Upper lobe of left lung (tissue), 6 donors: ENCODE results near the gene EEF1AKMT3. TPM values are rescaled to one million over a fixed set of nuclear protein-coding genes. Genes with fewer than 3 reads are reported as not detected.

Experiments
- ATAC-seq, 2 donors: fragments of 200-7000 bp; cut with Tn5 transposase; one replicate each; pipeline ENCODE4 v1.9.1; 2022; ENCODE audit warnings: mild to moderate bottlenecking in 2 of 2, moderate library complexity in 2 of 2; ENCODE audit not compliant: low FRiP score in 2 of 2
- DNase-seq, 2 donors: peaks; one replicate each; pipeline ENCODE4 v3.0.0-alpha.2; 2019 to 2020
- H3K27ac ChIP-seq, 4 donors: fragments of 200-600 bp; sonication (generic); one replicate each; pipeline ENCODE4 v1.5.1; 2016 to 2019
- H3K27me3 ChIP-seq, 4 donors: fragments of 200-600 bp; sonication (generic); one replicate each; pipeline ENCODE4 v1.5.1; 2017 to 2019
- H3K36me3 ChIP-seq, 4 donors: fragments of 200-600 bp; sonication (generic); one replicate each; pipeline ENCODE4 v1.5.1; 2016 to 2019
- H3K4me1 ChIP-seq, 4 donors: fragments of 200-600 bp; sonication (generic); one replicate each; pipeline ENCODE4 v1.5.1; 2018 to 2019
- H3K4me3 ChIP-seq, 4 donors: fragments of 200-600 bp; sonication (generic); one replicate each; pipeline ENCODE4 v1.5.1; 2017 to 2019; ENCODE audit warnings: mild to moderate bottlenecking in 2 of 4, moderate library complexity in 1 of 4
- H3K9me3 ChIP-seq, 4 donors: fragments of 200-600 bp; sonication (generic); one replicate each; pipeline ENCODE4 v1.5.1; 2018 to 2019
- CTCF ChIP-seq, 6 experiments: fragments of 450-650 bp in 4 of 6; fragments of 200-600 bp in 2 of 6; sonication (generic) in 2 of 6; IDR thresholded peaks; one replicate each; pipeline ENCODE4 v1.5.1; 2016 to 2019; ENCODE audit warnings: antibody characterized with exemption in 6 of 6
- EP300 ChIP-seq, 4 donors: sonication (generic); formaldehyde crosslinking; IDR thresholded peaks; one replicate each; pipeline ENCODE4 v1.5.1; 2017; ENCODE audit warnings: antibody characterized with exemption in 4 of 4, control low read depth in 2 of 4
- POLR2A ChIP-seq, 4 donors: fragments of 450-650 bp; IDR thresholded peaks; one replicate each; pipeline ENCODE4 v1.5.1; 2016 to 2017; ENCODE audit warnings: antibody characterized with exemption in 4 of 4, mild to moderate bottlenecking in 2 of 4
- POLR2AphosphoS5 ChIP-seq, 2 donors: sonication (generic); formaldehyde crosslinking; IDR thresholded peaks; one replicate each; pipeline ENCODE4 v1.5.1; 2017; ENCODE audit warnings: antibody characterized with exemption in 2 of 2
- WGBS, 2 donors: methylation state at CpG; one replicate each; pipeline ENCODE4 v1.1.5; 2017 to 2018; 5-methylcytosine and 5-hydroxymethylcytosine counted together
- total RNA-seq, 6 donors: library from RNA; depleted of rRNA in 4 of 6; stranded (reverse); fragments of >200 nt in 4 of 6; gene quantifications; one replicate each; pipeline versions ENCODE4 v1.1.0 to v1.2.1, GENCODE V29; 2016 to 2021
- donor health status: DM: no; HTN: no; CAD: no; lungs with moderate emphysema.
- donor health status: DM: no; HTN: yes; CAD: no; lungs with severe emphysema.

EEF1AKMT3 gene
- total RNA-seq, 6 donors from 2014 or later, result 4.2 to 18.3 (median 6.4) TPM

DNA sequence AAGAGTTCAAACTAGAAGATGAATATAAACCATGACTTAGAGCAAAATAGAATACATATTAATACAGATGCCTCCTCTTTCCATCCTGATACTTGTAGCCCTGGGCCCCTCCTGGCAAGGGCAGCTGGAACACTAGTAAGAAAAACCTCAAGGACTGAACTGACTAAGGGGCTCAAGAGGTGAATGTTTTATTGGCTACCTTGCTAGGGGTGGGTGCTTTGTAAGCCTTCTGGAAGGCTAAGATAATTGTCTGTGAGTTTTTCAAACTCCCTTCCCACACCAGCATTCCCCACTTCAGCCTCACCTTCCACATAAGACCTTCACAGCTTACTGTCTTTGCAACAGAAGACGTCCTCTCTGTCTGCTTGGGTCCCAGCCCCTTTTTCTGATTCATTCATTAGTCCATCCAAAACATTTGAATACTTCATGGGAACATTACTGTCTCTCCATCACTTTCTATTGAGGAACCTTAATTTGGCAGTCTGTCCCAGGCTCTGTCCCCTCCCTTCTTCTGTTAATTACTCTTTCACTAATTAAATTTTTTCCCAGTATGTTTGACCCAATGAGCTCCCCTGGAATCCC lies 18.6 kb upstream of the EEF1AKMT3 start:
- TF ChIP-seq POLR2AphosphoS5 (IDR thresholded peaks at IDR 0.05), result no peak
- no peak for TF ChIP-seq POLR2A (IDR thresholded peaks at IDR 0.05)
- TF ChIP-seq EP300 (IDR thresholded peaks at IDR 0.05), result no peak
- TF ChIP-seq CTCF (IDR thresholded peaks at IDR 0.05), result no peak
- no peak for ATAC-seq

GRCh38 chr12:57754411-57755193 lies 17.8 kb upstream of the EEF1AKMT3 start, which contains the start of gene MARCHF9:
Gene MARCHF9, plus strand, starts transcription at chr12:57755103. Its CDS starts 426 bp downstream, at chr12:57755529.
- peak in 1 of 2 donors; percentile 64 for ATAC-seq
- WGBS, 2 donors, result 1 to 2% methylated on average over 11 to 24 of the region's 41 CpGs
- DNase-seq, result peak; percentile 90
- peaks cover 22 to 56% (median 48%) of the 10 kb centered on the region in 4 donors for H3K4me1 ChIP-seq
- TF ChIP-seq EP300 (IDR thresholded peaks at IDR 0.05) (no peak), POLR2AphosphoS5 (IDR thresholded peaks at IDR 0.05) (no peak), CTCF (IDR thresholded peaks at IDR 0.05) (no peak), POLR2A (IDR thresholded peaks at IDR 0.05) (peak in 1 of 4 donors; percentile 29)
- H3K9me3 ChIP-seq, result no peaks in the 10 kb centered on the region
- peaks cover 0 to 24% (median 17%) of the 10 kb centered on the region in 4 donors for H3K36me3 ChIP-seq
- H3K27ac ChIP-seq, result peak within 1 kb of the TSS; percentile 81 to 91 (median 82)
- peak within 1 kb of the TSS; percentile 53 to 90 (median 86) for H3K4me3 ChIP-seq
- no peaks in the 10 kb centered on the region for H3K27me3 ChIP-seq

More for the DNA sequence above, 18.6 kb upstream of the EEF1AKMT3 start:
- Histone ChIP-seq H3K36me3 (peaks cover 0 to 28% (median 21%) of the 10 kb centered on the region in 4 donors), H3K27ac (peak overlapping the region in 2 of 4 donors; percentile 81 to 91), H3K4me1 (peaks cover 22 to 56% (median 48%) of the 10 kb centered on the region in 4 donors), H3K9me3 (no peaks in the 10 kb centered on the region), H3K4me3 (no peak overlapping the region), H3K27me3 (no peaks in the 10 kb centered on the region)
- DNase-seq, result no peak
- 22 to 26% methylated on average over 1 of the region's 1 CpG for WGBS, 2 donors

DNA sequence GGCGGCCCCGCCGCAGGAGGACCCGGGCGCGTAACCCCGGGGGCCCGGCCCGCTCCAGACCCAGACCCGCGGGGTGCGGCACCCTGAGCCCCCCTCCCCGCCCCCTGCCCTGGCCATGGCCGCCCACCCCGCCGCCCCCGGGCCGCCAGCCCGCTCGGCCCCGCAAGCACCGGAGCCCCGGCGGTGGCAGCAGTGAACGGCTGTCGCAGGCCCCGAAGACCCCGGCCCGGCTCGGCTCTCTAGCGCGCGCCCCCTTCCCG lies 17.3 kb upstream of the EEF1AKMT3 start:
- 0% methylated on average over 3 of the region's 34 CpGs; no CpG with 5 or more reads in 1 of the 2 donors for WGBS, 2 donors
- Histone ChIP-seq H3K9me3 (no peaks in the 10 kb centered on the region), H3K4me3 (peak overlapping the region; percentile 53 to 90 (median 86)), H3K4me1 (peaks cover 22 to 56% (median 48%) of the 10 kb centered on the region in 4 donors), H3K36me3 (peaks cover 0 to 20% (median 15%) of the 10 kb centered on the region in 4 donors), H3K27me3 (no peaks in the 10 kb centered on the region), H3K27ac (peak overlapping the region; percentile 81 to 91 (median 82))
- no peak for TF ChIP-seq POLR2AphosphoS5 (IDR thresholded peaks at IDR 0.05)
- no peak for TF ChIP-seq POLR2A (IDR thresholded peaks at IDR 0.05)
- no peak for TF ChIP-seq CTCF (IDR thresholded peaks at IDR 0.05)
- TF ChIP-seq EP300 (IDR thresholded peaks at IDR 0.05), result no peak
- no peak for DNase-seq
- no peak for ATAC-seq

- WGBS, 2 donors, result 3 to 9% methylated on average over 4 to 33 of the region's 76 CpGs
- no peaks in the 10 kb centered on the region for H3K9me3 ChIP-seq
These were observed 16.7 kb upstream of the EEF1AKMT3 start for GRCh38 chr12:57755454-57756372.

More at GRCh38 chr12:57755454-57756372, 16.7 kb upstream of the EEF1AKMT3 start:
- H3K27ac ChIP-seq, result peak overlapping the region; percentile 81 to 91 (median 82)
- DNase-seq (peak; percentile 48 to 90), ATAC-seq (no peak)
- TF ChIP-seq CTCF (IDR thresholded peaks at IDR 0.05) (peak in 2 of 6 experiments; percentile 7 to 24), POLR2A (IDR thresholded peaks at IDR 0.05) (peak in 1 of 4 donors; percentile 49), POLR2AphosphoS5 (IDR thresholded peaks at IDR 0.05) (no peak), EP300 (IDR thresholded peaks at IDR 0.05) (no peak)
- H3K36me3 ChIP-seq, result peaks cover 0 to 16% (median 12%) of the 10 kb centered on the region in 4 donors
- no peaks in the 10 kb centered on the region for H3K27me3 ChIP-seq
- peak overlapping the region; percentile 53 to 90 (median 86) for H3K4me3 ChIP-seq
- H3K4me1 ChIP-seq, result peaks cover 22 to 51% (median 47%) of the 10 kb centered on the region in 4 donors
